ENCODE results near the gene GLI2.

GRCh38 chr2:120766470-120767351, 31.0 kb downstream of the GLI2 start:
- TF ChIP-seq CTCF (IDR thresholded peaks at IDR 0.05): no peak
- no peak for TF ChIP-seq EP300 (IDR thresholded peaks at IDR 0.05)
- TF ChIP-seq POLR2A (IDR thresholded peaks at IDR 0.05): no peak

All from ovary (tissue), 3 donors.